ENCODE data around the gene POC1A. TPM values are rescaled to one million over a fixed set of nuclear protein-coding genes. Genes with fewer than 3 reads are reported as not detected.
A peak's percentile ranks its signal among the peaks of the same experiment; 100 is the strongest.

POC1A gene
- total and polyA plus RNA-seq, 4 experiments from 2014 or later, result 0.36 to 2.4 (median 1.0) TPM

- Mint-ChIP-seq H3K27me3 (no peaks in the 10 kb centered on the region), H3K36me3 (no peaks in the 10 kb centered on the region), H3K4me1 (peaks cover 6 to 11% (median 9%) of the 10 kb centered on the region in 4 donors), H3K27ac (peak overlapping the region in 1 of 7 donors; percentile 32), H3K4me3 (no peak overlapping the region), H3K9me3 (no peaks in the 10 kb centered on the region)
- intact Hi-C loops (cut with micrococcal nuclease), result no loop called here
- Histone ChIP-seq H3K27me3 (ENCODE audit: insufficient read depth, low read length) (no peaks in the 10 kb centered on the region), H3K4me3 (ENCODE audit: low read length in 2 of 2) (no peak overlapping the region), H3K27ac (ENCODE audit: low read depth, low read length) (no peak overlapping the region), H3K9me3 (ENCODE audit: control insufficient read depth in 1 of 2, low read length in 2 of 2) (no peaks in the 10 kb centered on the region), H3K36me3 (ENCODE audit: insufficient read depth, low read length) (no peaks in the 10 kb centered on the region), H3K4me1 (ENCODE audit: insufficient read depth, low read length) (peaks cover 6% of the 10 kb centered on the region)
- DNase-seq, result no peak
- ChIA-PET POLR2A (ENCODE audit: partially characterized antibody) (interaction anchor here (1.1 kb wide), 1 partner anchor 201 kb away, joined by 3 read pairs; no protein-coding TSS in a partner anchor), CTCF (ENCODE audit: partially characterized antibody) (interaction anchor here (0.8 to 10.6 kb wide), 11 partner anchors 8 to 202 kb away, joined by 3 to 147 read pairs (median 5); partner anchors contain the start of genes PARP3, POC1A and RPL29)
Observed at GRCh38 chr3:52143156-52143555, 11.1 kb downstream of the POC1A start.

GRCh38 chr3:52141751-52142150 lies 12.5 kb downstream of the POC1A start:
- H3K9me3 ChIP-seq (ENCODE audit: control insufficient read depth in 1 of 2, low read length in 2 of 2), result no peaks in the 10 kb centered on the region
- Mint-ChIP-seq H3K36me3 (no peaks in the 10 kb centered on the region), H3K27ac (no peak overlapping the region), H3K27me3 (no peaks in the 10 kb centered on the region), H3K4me3 (no peak overlapping the region), H3K9me3 (no peaks in the 10 kb centered on the region), H3K4me1 (peaks cover 6 to 11% (median 9%) of the 10 kb centered on the region in 4 donors)
- ChIA-PET POLR2A (ENCODE audit: partially characterized antibody) (interaction anchor here (1.1 kb wide), 1 partner anchor 141 kb away, joined by 3 read pairs; no protein-coding TSS in a partner anchor), CTCF (ENCODE audit: partially characterized antibody) (interaction anchor here (1.7 to 10.6 kb wide), 4 partner anchors 16 to 147 kb away, joined by 4 to 147 read pairs (median 8); partner anchors contain the start of gene RPL29)
- peaks cover 6% of the 10 kb centered on the region for H3K4me1 ChIP-seq (ENCODE audit: insufficient read depth, low read length)
- intact Hi-C loops (cut with micrococcal nuclease), result no loop called here
- no peak for DNase-seq
- H3K36me3 ChIP-seq (ENCODE audit: insufficient read depth, low read length), result no peaks in the 10 kb centered on the region
- no peaks in the 10 kb centered on the region for H3K27me3 ChIP-seq (ENCODE audit: insufficient read depth, low read length)
- no peak overlapping the region for H3K27ac ChIP-seq (ENCODE audit: low read depth, low read length)
- H3K4me3 ChIP-seq (ENCODE audit: low read length in 2 of 2), result no peak overlapping the region

GRCh38 chr3:52140769-52141168 lies 13.5 kb downstream of the POC1A start:
- intact Hi-C loops (cut with micrococcal nuclease), result no loop called here
- Histone ChIP-seq H3K9me3 (ENCODE audit: control insufficient read depth in 1 of 2, low read length in 2 of 2) (no peaks in the 10 kb centered on the region), H3K4me1 (ENCODE audit: insufficient read depth, low read length) (peaks cover 6% of the 10 kb centered on the region), H3K27me3 (ENCODE audit: insufficient read depth, low read length) (no peaks in the 10 kb centered on the region), H3K4me3 (ENCODE audit: low read length in 2 of 2) (no peak overlapping the region), H3K27ac (ENCODE audit: low read depth, low read length) (no peak overlapping the region), H3K36me3 (ENCODE audit: insufficient read depth, low read length) (no peaks in the 10 kb centered on the region)
- ChIA-PET POLR2A (ENCODE audit: partially characterized antibody) (no interaction called here), CTCF (ENCODE audit: partially characterized antibody) (interaction anchor here (10.6 kb wide), 1 partner anchor 136 kb away, joined by 147 read pairs; no protein-coding TSS in a partner anchor)
- Mint-ChIP-seq H3K4me3 (no peak overlapping the region), H3K4me1 (peaks cover 6 to 11% (median 9%) of the 10 kb centered on the region in 4 donors), H3K9me3 (no peaks in the 10 kb centered on the region), H3K36me3 (no peaks in the 10 kb centered on the region), H3K27me3 (no peaks in the 10 kb centered on the region), H3K27ac (no peak overlapping the region)
- DNase-seq, result no peak

DNA sequence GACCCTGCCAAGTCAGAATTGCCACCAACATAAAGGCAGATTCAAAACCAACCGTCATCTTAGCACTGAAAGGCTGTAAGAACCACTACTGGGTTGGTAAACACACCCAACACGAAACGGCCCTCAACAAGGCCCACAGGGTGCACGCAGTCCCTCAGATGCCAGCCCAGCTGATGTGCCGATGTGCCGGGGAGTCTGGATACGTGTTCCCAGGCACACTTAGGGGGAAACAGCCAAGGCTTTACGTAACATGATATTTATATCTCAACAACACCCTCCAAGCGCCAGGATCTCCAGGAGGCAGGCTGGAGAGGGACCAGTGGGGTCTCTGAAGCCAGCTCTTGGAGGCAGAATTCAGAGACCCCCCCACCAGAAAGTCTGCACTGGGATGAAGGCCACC lies 14.2 kb downstream of the POC1A start:
- Mint-ChIP-seq H3K4me1 (peaks cover 6 to 11% (median 9%) of the 10 kb centered on the region in 4 donors), H3K4me3 (no peak overlapping the region), H3K36me3 (no peaks in the 10 kb centered on the region), H3K27ac (no peak overlapping the region), H3K9me3 (no peaks in the 10 kb centered on the region), H3K27me3 (no peaks in the 10 kb centered on the region)
- H3K36me3 ChIP-seq (ENCODE audit: insufficient read depth, low read length), result no peaks in the 10 kb centered on the region
- no peak overlapping the region for H3K27ac ChIP-seq (ENCODE audit: low read depth, low read length)
- H3K4me3 ChIP-seq (ENCODE audit: low read length in 2 of 2), result no peak overlapping the region
- no peaks in the 10 kb centered on the region for H3K27me3 ChIP-seq (ENCODE audit: insufficient read depth, low read length)
- ChIA-PET CTCF (ENCODE audit: partially characterized antibody) (interaction anchor here (10.6 kb wide), 1 partner anchor 135 kb away, joined by 147 read pairs; no protein-coding TSS in a partner anchor), POLR2A (ENCODE audit: partially characterized antibody) (interaction anchor here (1.2 kb wide), 1 partner anchor 83 kb away, joined by 3 read pairs; no protein-coding TSS in a partner anchor)
- DNase-seq, result no peak
- peaks cover 6% of the 10 kb centered on the region for H3K4me1 ChIP-seq (ENCODE audit: insufficient read depth, low read length)
- intact Hi-C loops (cut with micrococcal nuclease), result no loop called here
- no peaks in the 10 kb centered on the region for H3K9me3 ChIP-seq (ENCODE audit: control insufficient read depth in 1 of 2, low read length in 2 of 2)

GRCh38 chr3:52137311-52137710 lies 16.9 kb downstream of the POC1A start:
- Histone ChIP-seq H3K36me3 (ENCODE audit: insufficient read depth, low read length) (no peaks in the 10 kb centered on the region), H3K4me3 (ENCODE audit: low read length in 2 of 2) (no peak overlapping the region), H3K27ac (ENCODE audit: low read depth, low read length) (no peak overlapping the region), H3K27me3 (ENCODE audit: insufficient read depth, low read length) (no peaks in the 10 kb centered on the region), H3K9me3 (ENCODE audit: control insufficient read depth in 1 of 2, low read length in 2 of 2) (no peaks in the 10 kb centered on the region), H3K4me1 (ENCODE audit: insufficient read depth, low read length) (no peaks in the 10 kb centered on the region)
- ChIA-PET CTCF (ENCODE audit: partially characterized antibody) (interaction anchor here (1.3 to 2.0 kb wide), 2 partner anchors 8 to 133 kb away, joined by 3 to 4 read pairs; no protein-coding TSS in a partner anchor), POLR2A (ENCODE audit: partially characterized antibody) (no interaction called here)
- intact Hi-C loops (cut with micrococcal nuclease), result no loop called here
- Mint-ChIP-seq H3K27ac (peak overlapping the region in 1 of 7 donors; percentile 34), H3K36me3 (no peaks in the 10 kb centered on the region), H3K4me3 (no peak overlapping the region), H3K9me3 (no peaks in the 10 kb centered on the region), H3K27me3 (no peaks in the 10 kb centered on the region), H3K4me1 (no peaks in the 10 kb centered on the region)
- no peak for DNase-seq

DNA sequence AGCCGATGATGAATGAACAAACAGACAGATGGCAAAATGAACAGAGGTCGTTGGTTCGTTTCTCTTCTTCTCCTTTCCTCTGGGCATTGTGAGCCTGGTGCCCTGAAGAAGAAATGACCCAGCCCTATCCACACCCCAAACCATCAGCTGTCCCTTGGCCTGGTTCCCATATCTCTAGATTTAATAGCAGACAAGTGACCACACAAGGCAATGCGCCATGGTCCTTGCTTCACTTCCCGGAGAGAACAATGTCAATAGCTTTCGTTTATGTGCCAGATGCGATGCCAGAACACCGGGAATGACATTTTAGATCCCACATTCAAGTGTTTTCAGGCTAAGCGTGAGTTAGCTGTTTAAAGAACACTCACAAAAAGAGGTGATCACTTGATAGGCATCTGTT lies 17.7 kb downstream of the POC1A start:
- CTCF ChIA-PET (ENCODE audit: partially characterized antibody), result interaction anchor here (1.3 to 2.0 kb wide), 2 partner anchors 8 to 132 kb away, joined by 3 to 4 read pairs; no protein-coding TSS in a partner anchor
- no peaks in the 10 kb centered on the region for H3K4me1 Mint-ChIP-seq
- Histone ChIP-seq H3K27me3 (ENCODE audit: insufficient read depth, low read length) (no peaks in the 10 kb centered on the region), H3K9me3 (ENCODE audit: control insufficient read depth in 1 of 2, low read length in 2 of 2) (no peaks in the 10 kb centered on the region), H3K4me1 (ENCODE audit: insufficient read depth, low read length) (no peaks in the 10 kb centered on the region), H3K4me3 (ENCODE audit: low read length in 2 of 2) (no peak overlapping the region), H3K27ac (ENCODE audit: low read depth, low read length) (no peak overlapping the region), H3K36me3 (ENCODE audit: insufficient read depth, low read length) (no peaks in the 10 kb centered on the region)
- no peaks in the 10 kb centered on the region for H3K9me3 Mint-ChIP-seq
- H3K27me3 Mint-ChIP-seq, result no peaks in the 10 kb centered on the region
- DNase-seq, result no peak
- intact Hi-C loops (cut with micrococcal nuclease), result no loop called here
- no peak overlapping the region for H3K4me3 Mint-ChIP-seq
- H3K27ac Mint-ChIP-seq, result no peak overlapping the region
- POLR2A ChIA-PET (ENCODE audit: partially characterized antibody), result no interaction called here
- no peaks in the 10 kb centered on the region for H3K36me3 Mint-ChIP-seq

DNA sequence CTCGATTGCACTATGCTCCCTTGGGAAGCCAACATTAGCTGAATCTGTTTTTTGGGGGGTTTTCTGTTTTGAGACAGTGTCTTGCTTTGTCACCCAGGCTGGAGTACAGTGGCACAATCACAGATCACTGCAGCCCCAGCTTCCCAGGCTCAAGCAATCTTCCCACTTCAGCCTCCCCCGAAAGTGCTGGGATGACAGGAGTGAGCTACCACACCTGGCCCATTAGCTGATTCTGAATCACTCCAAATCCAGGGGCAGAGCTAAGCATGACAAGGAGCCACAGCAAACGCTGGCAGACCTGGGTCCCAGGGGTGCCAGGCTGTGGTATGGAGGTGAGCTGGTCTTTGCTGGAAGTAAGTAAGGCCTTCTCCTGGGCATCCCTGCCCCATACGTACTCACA lies 18.9 kb downstream of the POC1A start:
- intact Hi-C loops (cut with micrococcal nuclease), result no loop called here
- no peaks in the 10 kb centered on the region for H3K27me3 Mint-ChIP-seq
- Histone ChIP-seq H3K27me3 (ENCODE audit: insufficient read depth, low read length) (no peaks in the 10 kb centered on the region), H3K36me3 (ENCODE audit: insufficient read depth, low read length) (no peaks in the 10 kb centered on the region), H3K27ac (ENCODE audit: low read depth, low read length) (no peak overlapping the region), H3K4me1 (ENCODE audit: insufficient read depth, low read length) (no peaks in the 10 kb centered on the region), H3K4me3 (ENCODE audit: low read length in 2 of 2) (no peak overlapping the region), H3K9me3 (ENCODE audit: control insufficient read depth in 1 of 2, low read length in 2 of 2) (no peaks in the 10 kb centered on the region)
- H3K4me3 Mint-ChIP-seq, result no peak overlapping the region
- ChIA-PET CTCF (ENCODE audit: partially characterized antibody) (interaction anchor here (0.7 to 2.0 kb wide), 4 partner anchors 8 to 194 kb away, joined by 3 to 5 read pairs (median 4); no protein-coding TSS in a partner anchor), POLR2A (ENCODE audit: partially characterized antibody) (no interaction called here)
- no peaks in the 10 kb centered on the region for H3K36me3 Mint-ChIP-seq
- no peak for DNase-seq
- no peaks in the 10 kb centered on the region for H3K4me1 Mint-ChIP-seq
- H3K27ac Mint-ChIP-seq, result peak overlapping the region in 1 of 7 donors; percentile 60
- no peaks in the 10 kb centered on the region for H3K9me3 Mint-ChIP-seq

Measured in CD4-positive, alpha-beta memory T cell (primary cell).